ENCODE measurements around the gene BBS7.

GRCh38 chr4:121791481-121791880 is 78.8 kb downstream of the BBS7 start:
- TF ChIP-seq CTCF (conservative IDR thresholded peaks at IDR 0.05 in 1 of 2, IDR thresholded peaks at IDR 0.05 in 1 of 2; ENCODE audit: low read depth in 1 of 2, low read length in 2 of 2) (no peak), EZH2 (IDR thresholded peaks at IDR 0.05; ENCODE audit: low read length, missing control alignments) (no peak)
